AG08395 (cell line): ENCODE results near the gene BCKDK.

Source experiments
- DNase-seq: peaks from one replicate; pipeline ENCODE4 v3.0.0; 2012; ENCODE audit warnings: mixed read lengths, low spot score

Gene BCKDK

DNA sequence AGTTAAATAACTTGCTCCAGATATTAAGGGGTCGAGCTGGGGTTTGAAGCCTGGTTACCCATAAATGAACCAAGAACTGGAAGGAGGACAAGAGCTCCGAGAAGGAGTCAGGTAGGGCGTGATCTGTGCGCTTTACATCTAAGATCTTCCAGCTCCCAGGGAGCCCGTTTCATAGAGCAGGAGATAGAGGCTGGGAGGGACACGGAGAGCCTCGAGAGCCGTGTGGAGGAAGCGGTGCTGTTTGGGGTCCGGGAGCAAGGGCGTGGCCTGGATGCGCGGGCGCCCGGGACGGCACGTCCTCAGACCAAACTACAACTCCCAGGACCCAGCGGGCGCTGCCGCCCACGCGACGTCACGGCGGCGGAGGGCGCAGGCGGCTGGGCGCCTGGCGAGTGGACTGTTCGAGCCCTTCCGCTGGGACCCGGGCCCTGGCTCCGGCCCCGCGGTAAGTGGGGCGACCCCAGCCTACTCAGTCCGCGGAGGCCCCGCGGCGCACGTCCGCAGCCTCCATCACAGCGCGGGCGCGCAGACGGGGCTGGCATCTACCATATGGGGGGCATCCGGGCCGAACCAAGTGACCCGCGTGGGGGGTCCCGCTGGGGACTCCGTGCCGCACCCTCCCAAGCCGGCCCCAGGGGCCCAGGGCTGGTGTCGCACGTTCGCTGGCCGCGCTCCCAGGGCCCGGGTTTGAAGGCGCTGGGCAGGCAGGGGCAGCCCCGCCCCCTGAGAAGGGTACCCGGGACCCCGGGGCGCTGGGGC, at the start of gene BCKDK:
BCKDK (plus strand) TSS at position 352 of the 759 bp plus-strand sequence. CDS start 838 bp downstream, outside the sequence.
- peak; percentile 85 for DNase-seq

- no peak for DNase-seq
Observed at GRCh38 chr16:31061126-31061812, 46.9 kb upstream of the BCKDK start.

GRCh38 chr16:31061813-31062440, 46.3 kb upstream of the BCKDK start:
- no peak for DNase-seq

GRCh38 chr16:31063495-31063842, 44.7 kb upstream of the BCKDK start:
- DNase-seq: no peak

DNA sequence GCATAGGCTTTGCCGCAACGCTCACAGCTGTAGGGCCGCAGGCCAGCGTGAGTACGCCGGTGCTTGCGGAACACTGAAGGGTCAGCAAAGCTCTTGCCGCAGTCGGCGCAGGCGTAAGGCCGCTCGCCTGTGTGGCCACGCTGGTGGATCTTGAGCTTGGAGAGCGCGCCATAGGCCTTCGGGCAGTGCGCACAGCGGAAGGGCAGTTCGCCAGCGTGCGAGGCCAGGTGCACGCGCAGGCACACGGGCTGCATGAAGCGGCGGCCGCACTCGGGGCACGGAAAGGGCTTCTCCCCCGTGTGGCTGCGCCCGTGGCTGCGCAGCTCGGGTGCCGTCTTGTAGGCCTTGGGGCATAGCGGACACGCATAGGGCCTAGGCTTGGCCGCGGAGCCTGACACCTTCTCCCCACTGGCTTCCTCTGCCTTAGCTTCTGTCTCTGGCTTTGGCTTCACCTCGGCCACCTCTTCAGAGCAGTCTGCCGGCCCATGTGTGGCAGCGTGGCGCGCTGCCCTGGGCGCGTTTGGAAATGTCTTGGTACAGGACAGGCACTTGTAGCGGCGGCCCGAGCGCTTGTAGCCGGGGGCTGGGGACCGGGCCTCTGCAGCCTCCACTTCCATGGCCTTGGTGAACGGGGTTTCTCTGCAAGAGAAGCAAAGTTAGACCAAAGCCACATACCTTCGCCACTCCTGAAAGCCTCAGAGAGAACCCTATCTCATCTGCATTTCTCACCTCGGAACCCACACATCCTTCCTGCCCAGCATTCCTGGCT, 44.2 kb upstream of the BCKDK start:
- no peak for DNase-seq

GRCh38 chr16:31064882-31065461, 43.2 kb upstream of the BCKDK start:
- peak; percentile 96 for DNase-seq

GRCh38 chr16:31067342-31067741, 40.8 kb upstream of the BCKDK start:
- DNase-seq: no peak

DNA sequence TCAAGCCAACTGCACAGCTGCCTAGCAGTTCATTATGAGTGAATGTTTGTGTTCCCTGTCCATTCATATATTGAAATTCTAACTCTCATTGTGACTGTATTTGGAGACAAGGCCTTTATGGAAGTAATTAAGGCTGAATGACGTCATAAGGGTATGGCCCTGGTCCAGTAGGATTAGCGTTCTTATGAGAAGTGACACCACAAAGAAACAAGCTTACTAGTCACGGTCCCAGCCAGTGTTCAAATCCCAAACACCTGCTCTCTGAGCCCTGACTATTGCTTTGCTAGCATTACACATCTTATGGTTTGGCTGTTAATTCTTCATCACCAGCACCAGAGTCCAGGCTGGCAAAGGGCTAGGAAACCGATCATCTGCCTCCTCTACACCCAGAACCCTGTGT, 36.3 kb upstream of the BCKDK start:
- peak; percentile 77 for DNase-seq

GRCh38 chr16:31072540-31073141, 35.5 kb upstream of the BCKDK start:
- peak; percentile 37 for DNase-seq

- DNase-seq: peak; percentile 87
Observed at GRCh38 chr16:31073142-31073969, 34.8 kb upstream of the BCKDK start.

- DNase-seq: peak; percentile 97
Observed at GRCh38 chr16:31073970-31074813, 34.0 kb upstream of the BCKDK start, which contains the start of the genes ZNF646 and ZNF668. TSS of gene ZNF646 (plus strand) at chr16:31074422. CDS start at chr16:31076325, 1,903 bp downstream. TSS of gene ZNF668 (minus strand) at chr16:31074240. CDS start at chr16:31064459, 9,781 bp downstream.

DNA sequence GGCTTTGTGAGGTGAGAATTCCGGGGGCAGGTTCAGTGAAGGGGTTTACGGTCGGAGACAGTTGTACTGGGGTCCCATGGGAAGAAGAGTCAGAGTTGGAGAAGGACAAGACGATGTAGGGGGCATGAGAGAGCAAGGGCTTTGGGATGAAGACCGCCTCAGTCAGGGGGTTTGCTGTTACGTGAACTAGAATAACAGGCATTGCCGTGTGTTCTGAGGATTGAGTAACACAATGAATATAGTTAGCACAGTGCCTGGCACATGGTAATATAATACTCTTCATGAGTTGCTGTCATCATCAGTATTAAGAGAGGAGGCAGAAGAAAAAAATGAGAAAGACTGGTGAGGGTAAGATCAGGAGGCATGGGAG, 33.4 kb upstream of the BCKDK start:
- DNase-seq: no peak

- DNase-seq: no peak
Observed at GRCh38 chr16:31076319-31076718, 31.9 kb upstream of the BCKDK start.

- no peak for DNase-seq
Observed at GRCh38 chr16:31077024-31077423, 31.2 kb upstream of the BCKDK start.

DNA sequence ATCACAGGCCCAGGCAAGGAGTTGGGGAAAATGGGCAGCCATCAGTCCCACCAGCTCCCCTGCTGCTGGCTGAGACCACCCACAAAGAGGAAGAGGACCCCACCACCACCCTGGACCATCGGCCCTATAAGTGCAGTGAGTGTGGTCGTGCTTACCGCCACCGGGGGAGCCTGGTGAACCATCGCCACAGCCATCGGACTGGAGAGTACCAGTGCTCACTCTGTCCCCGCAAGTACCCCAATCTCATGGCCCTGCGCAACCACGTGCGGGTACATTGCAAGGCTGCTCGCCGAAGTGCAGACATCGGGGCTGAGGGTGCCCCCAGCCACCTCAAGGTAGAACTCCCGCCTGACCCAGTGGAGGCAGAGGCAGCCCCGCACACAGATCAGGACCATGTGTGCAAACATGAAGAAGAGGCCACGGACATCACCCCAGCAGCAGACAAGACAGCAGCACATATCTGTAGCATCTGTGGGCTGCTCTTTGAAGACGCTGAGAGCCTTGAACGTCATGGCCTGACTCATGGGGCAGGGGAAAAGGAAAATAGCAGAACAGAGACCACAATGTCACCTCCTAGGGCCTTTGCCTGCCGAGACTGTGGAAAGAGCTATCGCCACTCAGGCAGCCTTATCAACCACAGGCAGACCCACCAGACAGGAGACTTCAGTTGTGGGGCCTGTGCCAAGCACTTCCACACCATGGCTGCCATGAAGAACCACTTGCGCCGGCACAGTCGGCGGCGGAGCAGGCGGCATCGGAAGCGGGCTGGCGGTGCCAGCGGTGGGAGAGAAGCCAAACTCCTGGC, 30.4 kb upstream of the BCKDK start:
- no peak for DNase-seq

GRCh38 chr16:31078597-31079341, 29.4 kb upstream of the BCKDK start:
- DNase-seq: no peak

- DNase-seq: no peak
Observed at GRCh38 chr16:31079342-31079944, 28.7 kb upstream of the BCKDK start.
